ENCODE results near the gene SLC15A4. TPM values are rescaled to one million over a fixed set of nuclear protein-coding genes. Genes with fewer than 3 reads are reported as not detected.

SLC15A4 gene
- total RNA-seq, 1 donor from 2014 or later: 24.6 TPM

GRCh38 chr12:128745772-128746689 lies 77.7 kb downstream of the SLC15A4 start:
- H3K27me3 Mint-ChIP-seq: peaks cover 13% of the 10 kb centered on the region

GRCh38 chr12:128743916-128744315 lies 79.8 kb downstream of the SLC15A4 start:
- H3K9me3 Mint-ChIP-seq: peaks cover 7% of the 10 kb centered on the region
- no peak for TF ChIP-seq CTCF (conservative IDR thresholded peaks at IDR 0.05)
- no peaks in the 10 kb centered on the region for H3K36me3 Mint-ChIP-seq
- no peak overlapping the region for H3K27ac Mint-ChIP-seq
- peaks cover 9% of the 10 kb centered on the region for H3K27me3 Mint-ChIP-seq
- no peak for DNase-seq (ENCODE audit: extremely low spot score, unreplicated experiment)
- no peak overlapping the region for H3K4me3 Mint-ChIP-seq
- H3K4me1 Mint-ChIP-seq (ENCODE audit: unreplicated experiment): no peaks in the 10 kb centered on the region

More at GRCh38 chr12:128745772-128746689, 77.7 kb downstream of the SLC15A4 start:
- Mint-ChIP-seq H3K9me3 (no peaks in the 10 kb centered on the region), H3K4me1 (ENCODE audit: unreplicated experiment) (no peaks in the 10 kb centered on the region), H3K27ac (no peak overlapping the region), H3K36me3 (no peaks in the 10 kb centered on the region), H3K4me3 (no peak overlapping the region)
- no peak for TF ChIP-seq CTCF (conservative IDR thresholded peaks at IDR 0.05)
- DNase-seq (ENCODE audit: extremely low spot score, unreplicated experiment): no peak

Other genes starting within 250 kb of the SLC15A4 start
- 2.5 and 2.6 TPM in 2 replicates for gene GLT1D1, start 29.5 kb upstream of the SLC15A4 start, total RNA-seq (ENCODE audit: low replicate concordance)